ENCODE measurements around the gene PIP4K2A.
A peak's percentile ranks its signal among the peaks of the same experiment; 100 is the strongest.

Gene PIP4K2A

DNA sequence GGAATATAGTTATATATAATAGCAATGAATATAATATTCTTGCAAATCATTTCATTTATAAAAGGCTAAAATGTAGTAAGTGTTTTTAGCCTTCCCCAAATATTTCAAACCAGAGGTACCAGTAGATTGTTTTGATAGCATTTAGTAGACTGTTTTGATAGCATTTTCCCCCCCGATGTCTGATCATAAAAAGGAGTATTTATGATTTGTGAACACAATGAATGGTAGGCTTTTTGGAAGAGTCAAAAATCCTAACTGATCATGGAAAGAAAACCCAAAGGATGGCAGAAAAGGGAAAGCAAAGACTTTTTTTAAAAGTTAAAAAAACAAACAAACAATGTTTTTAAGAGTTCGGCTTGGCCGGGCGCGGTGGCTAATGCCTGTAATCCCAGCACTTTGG lies 152.5 kb downstream of the PIP4K2A start:
- H3K36me3 ChIP-seq (ENCODE audit: insufficient read depth, low read length), result no peaks in the 10 kb centered on the region
- H3K4me3 ChIP-seq (ENCODE audit: low read length), result no peak overlapping the region
- H3K27me3 ChIP-seq (ENCODE audit: insufficient read depth, low read length), result no peaks in the 10 kb centered on the region
- no peak overlapping the region for H2AFZ ChIP-seq (ENCODE audit: low read depth, low read length)
- H3K9me3 ChIP-seq (ENCODE audit: low read length), result no peaks in the 10 kb centered on the region
- H3K4me1 ChIP-seq (ENCODE audit: insufficient read depth, low read length), result peaks cover 27% of the 10 kb centered on the region

DNA sequence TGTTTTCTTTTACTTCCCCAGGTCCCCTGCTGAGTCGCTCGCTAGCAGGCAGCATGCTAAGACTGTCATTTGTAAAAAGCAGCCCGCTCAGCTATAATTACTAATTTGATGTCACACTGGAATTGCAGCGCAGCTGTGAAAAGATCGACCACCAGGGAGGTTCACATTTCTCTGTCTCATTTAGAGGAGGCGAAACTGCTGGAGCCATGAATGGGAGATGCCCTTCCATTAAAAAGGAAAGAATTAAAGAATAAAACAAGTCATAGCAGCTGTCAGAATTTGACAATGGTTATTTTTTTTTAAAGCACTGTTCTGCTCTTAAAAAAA lies 153.5 kb downstream of the PIP4K2A start:
- no peak overlapping the region for H3K4me3 ChIP-seq (ENCODE audit: low read length)

DNA sequence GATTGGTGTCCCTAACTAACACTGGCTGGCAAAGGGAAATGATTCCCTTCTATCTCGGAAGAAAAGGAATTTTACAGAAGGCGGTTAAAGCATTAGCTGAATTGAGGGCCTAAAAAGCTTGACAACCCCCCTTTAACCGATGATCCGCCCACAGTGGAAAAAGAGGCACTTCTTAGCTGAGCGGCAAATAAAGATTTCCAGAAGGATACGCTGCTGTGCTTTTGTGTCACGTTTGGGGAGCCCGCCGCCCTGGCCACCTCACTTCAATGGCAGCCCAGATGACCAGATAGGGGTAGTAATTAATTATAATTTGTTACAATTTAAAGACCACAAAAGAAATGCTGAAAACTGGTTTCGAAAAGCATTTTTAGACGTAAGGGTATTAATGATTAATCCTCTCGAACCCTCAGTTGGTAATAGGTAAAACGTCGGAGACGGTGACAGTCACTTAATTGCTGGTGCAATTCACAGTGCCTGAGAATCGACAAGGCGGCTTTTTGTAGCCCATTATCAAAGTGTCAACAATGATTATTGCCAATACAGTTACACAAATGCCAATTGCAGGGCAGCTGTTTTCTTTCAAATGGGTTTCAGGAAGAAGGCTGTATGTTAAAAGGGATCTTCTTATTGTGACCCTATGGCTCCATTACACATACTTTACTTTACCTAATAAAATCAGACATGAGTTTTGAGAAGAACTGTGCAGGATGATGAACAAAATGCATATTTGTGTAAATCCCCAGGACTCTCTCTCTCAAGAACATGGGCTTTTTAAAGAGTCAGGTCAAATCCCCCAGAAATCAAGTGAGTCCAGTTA lies 154.1 kb downstream of the PIP4K2A start:
- no peaks in the 10 kb centered on the region for H3K9me3 ChIP-seq (ENCODE audit: low read length)
- H2AFZ ChIP-seq (ENCODE audit: low read depth, low read length), result no peak overlapping the region
- H3K27me3 ChIP-seq (ENCODE audit: insufficient read depth, low read length), result no peaks in the 10 kb centered on the region
- peaks cover 31% of the 10 kb centered on the region for H3K4me1 ChIP-seq (ENCODE audit: insufficient read depth, low read length)
- H3K36me3 ChIP-seq (ENCODE audit: insufficient read depth, low read length), result no peaks in the 10 kb centered on the region
- H3K4me3 ChIP-seq (ENCODE audit: low read length), result no peak overlapping the region

More for the DNA sequence above, 153.5 kb downstream of the PIP4K2A start:
- H3K27me3 ChIP-seq (ENCODE audit: insufficient read depth, low read length), result no peaks in the 10 kb centered on the region
- H3K9me3 ChIP-seq (ENCODE audit: low read length), result no peaks in the 10 kb centered on the region
- H2AFZ ChIP-seq (ENCODE audit: low read depth, low read length), result no peak overlapping the region
- H3K4me1 ChIP-seq (ENCODE audit: insufficient read depth, low read length), result peaks cover 30% of the 10 kb centered on the region
- no peaks in the 10 kb centered on the region for H3K36me3 ChIP-seq (ENCODE audit: insufficient read depth, low read length)

DNA sequence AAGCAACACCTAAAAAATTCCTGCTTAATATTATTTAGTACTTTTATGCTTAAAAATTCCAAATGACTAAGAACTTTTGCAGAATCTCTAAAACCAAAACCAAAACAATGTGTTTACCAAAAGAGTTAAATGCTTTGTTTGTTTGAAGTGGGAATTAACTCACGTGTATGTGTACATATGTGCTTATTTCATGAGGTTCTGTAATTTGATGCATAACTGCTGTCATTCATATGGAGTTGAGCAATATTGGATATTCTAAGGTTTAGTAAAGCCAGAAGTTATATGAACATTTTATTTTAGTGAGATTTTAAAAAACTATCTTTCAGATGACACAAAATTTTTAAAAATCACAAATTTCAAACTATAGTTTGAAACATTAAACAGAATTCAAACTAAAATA lies 157.1 kb downstream of the PIP4K2A start:
- Histone ChIP-seq H3K27me3 (ENCODE audit: insufficient read depth, low read length) (no peaks in the 10 kb centered on the region), H3K36me3 (ENCODE audit: insufficient read depth, low read length) (no peaks in the 10 kb centered on the region), H3K4me1 (ENCODE audit: insufficient read depth, low read length) (peaks cover 45% of the 10 kb centered on the region), H2AFZ (ENCODE audit: low read depth, low read length) (no peak overlapping the region), H3K4me3 (ENCODE audit: low read length) (no peak overlapping the region), H3K9me3 (ENCODE audit: low read length) (no peaks in the 10 kb centered on the region)

DNA sequence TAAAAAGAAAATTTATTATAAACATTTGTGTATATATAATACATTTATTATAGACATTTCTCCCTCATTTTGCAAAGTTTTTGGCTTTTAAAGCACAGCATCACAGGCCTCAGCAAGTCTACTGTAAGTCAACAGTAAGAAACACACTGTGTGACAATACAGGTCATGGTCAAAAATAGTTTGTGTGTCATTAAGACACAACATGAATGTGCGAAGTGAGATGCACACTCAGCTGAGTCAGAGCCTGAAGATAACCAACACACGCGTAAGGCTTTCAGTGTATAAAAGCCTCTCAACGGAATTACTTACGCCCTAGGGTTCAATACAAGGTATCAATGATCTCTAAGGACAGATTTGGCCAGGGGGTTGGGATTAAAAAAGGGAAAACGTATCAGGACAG lies 157.6 kb downstream of the PIP4K2A start:
- H3K4me1 ChIP-seq (ENCODE audit: insufficient read depth, low read length), result peaks cover 45% of the 10 kb centered on the region
- no peaks in the 10 kb centered on the region for H3K36me3 ChIP-seq (ENCODE audit: insufficient read depth, low read length)

DNA sequence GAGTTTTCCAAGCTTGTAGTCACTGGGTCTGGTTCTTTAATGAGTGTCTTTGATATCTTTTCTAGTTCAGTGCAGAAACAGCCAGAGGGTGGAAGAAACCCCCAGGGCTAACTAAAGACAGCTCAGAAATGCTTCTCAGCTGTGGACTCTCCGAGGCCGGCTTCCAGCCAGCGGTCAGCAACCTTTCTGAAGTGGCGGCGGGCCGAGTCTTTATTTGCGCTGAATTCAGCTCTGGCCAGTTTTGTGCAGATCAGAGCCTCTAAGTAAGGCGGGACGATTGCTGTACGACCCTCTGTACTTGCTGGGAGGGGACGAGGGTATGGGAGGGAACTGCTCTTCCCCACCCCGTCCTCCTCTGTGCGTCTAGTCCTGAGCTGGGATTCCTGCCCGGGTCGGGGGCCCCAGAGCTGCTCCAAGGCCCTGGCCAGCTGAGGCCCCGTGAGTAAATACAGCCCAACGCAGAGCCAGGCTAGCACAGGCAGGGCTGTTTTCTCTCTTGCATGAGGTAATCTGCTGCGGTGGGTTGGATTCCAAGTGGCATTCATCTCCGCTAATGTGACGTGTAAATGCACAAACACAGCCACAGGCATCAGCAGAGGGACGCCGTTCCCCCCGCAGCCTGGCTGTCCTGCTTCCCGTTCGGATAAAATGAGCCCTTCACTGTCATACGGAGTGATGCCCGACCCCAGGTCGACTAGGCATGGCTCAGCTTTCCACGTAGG lies 159.8 kb downstream of the PIP4K2A start:
- Histone ChIP-seq H3K36me3 (ENCODE audit: insufficient read depth, low read length) (no peaks in the 10 kb centered on the region), H3K4me1 (ENCODE audit: insufficient read depth, low read length) (peaks cover 25% of the 10 kb centered on the region), H2AFZ (ENCODE audit: low read depth, low read length) (peak overlapping the region; percentile 86), H3K27me3 (ENCODE audit: insufficient read depth, low read length) (no peaks in the 10 kb centered on the region), H3K9me3 (ENCODE audit: low read length) (no peaks in the 10 kb centered on the region), H3K4me3 (ENCODE audit: low read length) (peak overlapping the region; percentile 31)

More for the DNA sequence above, 157.6 kb downstream of the PIP4K2A start:
- Histone ChIP-seq H2AFZ (ENCODE audit: low read depth, low read length) (no peak overlapping the region), H3K27me3 (ENCODE audit: insufficient read depth, low read length) (no peaks in the 10 kb centered on the region), H3K9me3 (ENCODE audit: low read length) (no peaks in the 10 kb centered on the region), H3K4me3 (ENCODE audit: low read length) (no peak overlapping the region)

DNA sequence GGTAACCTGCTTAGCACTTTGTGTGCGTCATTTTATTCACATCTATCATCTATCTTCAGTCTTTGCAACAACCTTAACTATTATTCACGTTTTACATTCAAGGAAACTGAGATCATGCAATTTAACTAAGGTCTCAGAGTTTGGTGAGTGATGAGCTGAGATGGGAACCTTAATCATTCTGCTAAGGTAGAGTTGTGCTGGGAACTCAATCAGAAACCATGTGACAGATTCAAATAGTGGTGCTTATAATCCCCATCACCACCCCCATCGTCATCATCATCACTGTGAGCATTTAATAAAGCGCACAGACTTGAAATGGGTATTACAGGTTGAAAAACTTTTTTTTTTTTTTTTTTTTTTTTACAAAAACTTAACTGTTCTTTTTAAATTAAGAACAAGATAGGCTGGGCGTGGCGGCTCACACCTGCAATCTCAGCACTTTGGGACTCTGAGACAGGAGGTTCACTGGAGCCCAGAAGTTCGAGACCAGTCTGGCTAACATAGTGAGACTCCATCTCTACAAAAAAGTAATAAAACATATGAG lies 160.9 kb downstream of the PIP4K2A start:
- Histone ChIP-seq H2AFZ (ENCODE audit: low read depth, low read length) (no peak overlapping the region), H3K27me3 (ENCODE audit: insufficient read depth, low read length) (no peaks in the 10 kb centered on the region), H3K4me1 (ENCODE audit: insufficient read depth, low read length) (peaks cover 23% of the 10 kb centered on the region)

DNA sequence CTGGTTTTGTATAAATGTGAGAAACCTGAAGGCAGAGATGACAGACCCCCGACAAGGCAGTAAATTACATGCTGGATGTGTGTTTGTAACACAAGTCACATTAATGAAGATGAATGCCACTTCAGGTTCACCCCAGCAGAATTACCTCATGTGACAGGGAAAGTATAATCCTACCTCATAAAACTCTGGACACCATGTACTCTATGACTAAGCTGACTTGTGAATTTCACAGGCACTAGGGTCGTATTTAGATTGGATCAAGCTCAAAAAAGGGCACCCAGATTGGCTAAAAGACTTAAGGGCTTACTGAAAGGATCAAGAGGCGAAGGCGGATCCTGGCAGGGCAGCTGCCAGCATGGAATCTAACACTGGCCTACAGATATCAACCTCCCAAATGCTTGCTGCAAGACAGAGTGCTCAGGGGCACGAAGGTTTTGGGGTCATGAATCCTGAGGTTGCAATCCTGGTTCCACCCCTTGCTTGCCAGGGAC lies 161.4 kb downstream of the PIP4K2A start:
- Histone ChIP-seq H3K36me3 (ENCODE audit: insufficient read depth, low read length) (no peaks in the 10 kb centered on the region), H3K4me1 (ENCODE audit: insufficient read depth, low read length) (peaks cover 22% of the 10 kb centered on the region), H2AFZ (ENCODE audit: low read depth, low read length) (no peak overlapping the region), H3K4me3 (ENCODE audit: low read length) (no peak overlapping the region), H3K9me3 (ENCODE audit: low read length) (no peaks in the 10 kb centered on the region), H3K27me3 (ENCODE audit: insufficient read depth, low read length) (no peaks in the 10 kb centered on the region)

More for the DNA sequence above, 160.9 kb downstream of the PIP4K2A start:
- peak overlapping the region; percentile 31 for H3K4me3 ChIP-seq (ENCODE audit: low read length)
- H3K36me3 ChIP-seq (ENCODE audit: insufficient read depth, low read length), result no peaks in the 10 kb centered on the region
- H3K9me3 ChIP-seq (ENCODE audit: low read length), result no peaks in the 10 kb centered on the region

DNA sequence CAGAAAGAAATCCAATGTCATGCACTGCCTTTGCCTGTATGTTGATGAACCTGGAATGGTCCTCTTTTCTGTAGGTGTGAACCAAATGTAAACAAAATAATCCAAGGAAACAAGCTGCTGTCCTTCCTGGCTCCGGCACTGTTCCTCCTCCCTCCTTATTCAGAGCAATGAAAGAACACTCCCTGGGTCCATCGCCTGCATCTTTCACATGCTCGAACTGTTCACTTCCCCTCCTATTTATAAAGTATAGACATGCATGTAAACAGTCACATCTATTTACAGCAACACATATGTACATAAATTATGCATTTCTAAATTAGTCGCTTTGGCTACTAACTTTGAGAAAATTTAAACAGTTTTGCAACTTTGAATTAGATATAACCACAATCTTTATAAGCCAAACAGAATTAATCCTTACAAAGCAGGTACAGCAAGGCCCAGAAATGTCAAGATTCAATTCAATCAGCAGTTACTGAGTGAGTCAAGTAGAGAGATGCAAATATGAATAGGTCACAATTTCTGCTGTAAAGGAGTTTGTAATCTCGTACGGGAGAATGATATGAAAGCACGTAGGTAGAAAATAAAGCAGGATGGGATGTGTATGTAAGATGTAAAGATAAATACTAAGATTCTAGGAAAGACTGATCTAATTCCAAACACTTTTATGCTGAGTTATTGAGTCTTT lies 162.6 kb downstream of the PIP4K2A start:
- no peaks in the 10 kb centered on the region for H3K9me3 ChIP-seq (ENCODE audit: low read length)
- peaks cover 17% of the 10 kb centered on the region for H3K4me1 ChIP-seq (ENCODE audit: insufficient read depth, low read length)
- no peaks in the 10 kb centered on the region for H3K27me3 ChIP-seq (ENCODE audit: insufficient read depth, low read length)
- H3K4me3 ChIP-seq (ENCODE audit: low read length), result no peak overlapping the region
- peaks cover 6% of the 10 kb centered on the region for H3K36me3 ChIP-seq (ENCODE audit: insufficient read depth, low read length)
- no peak overlapping the region for H2AFZ ChIP-seq (ENCODE audit: low read depth, low read length)

DNA sequence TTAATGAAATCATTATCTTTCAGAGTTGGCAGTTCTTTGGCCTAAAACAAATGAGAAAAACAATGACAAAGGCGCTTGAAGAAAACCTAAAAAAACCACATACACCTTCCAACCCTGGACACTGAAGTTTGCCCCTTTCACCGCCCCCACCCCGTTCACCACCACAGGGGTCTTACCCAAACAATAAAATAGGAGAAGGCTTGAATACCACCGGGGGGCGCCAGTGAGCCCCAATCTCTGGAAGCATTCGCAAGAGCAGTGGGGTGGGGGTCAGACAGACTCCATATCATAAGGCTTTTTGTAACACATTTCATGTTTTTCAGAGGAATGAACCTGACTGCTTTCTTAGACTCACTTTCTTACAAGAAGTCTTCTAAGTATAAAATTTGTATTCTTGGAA lies 163.6 kb downstream of the PIP4K2A start:
- Histone ChIP-seq H3K4me3 (ENCODE audit: low read length) (no peak overlapping the region), H2AFZ (ENCODE audit: low read depth, low read length) (no peak overlapping the region), H3K27me3 (ENCODE audit: insufficient read depth, low read length) (no peaks in the 10 kb centered on the region), H3K9me3 (ENCODE audit: low read length) (no peaks in the 10 kb centered on the region), H3K4me1 (ENCODE audit: insufficient read depth, low read length) (peaks cover 14% of the 10 kb centered on the region), H3K36me3 (ENCODE audit: insufficient read depth, low read length) (peaks cover 6% of the 10 kb centered on the region)

DNA sequence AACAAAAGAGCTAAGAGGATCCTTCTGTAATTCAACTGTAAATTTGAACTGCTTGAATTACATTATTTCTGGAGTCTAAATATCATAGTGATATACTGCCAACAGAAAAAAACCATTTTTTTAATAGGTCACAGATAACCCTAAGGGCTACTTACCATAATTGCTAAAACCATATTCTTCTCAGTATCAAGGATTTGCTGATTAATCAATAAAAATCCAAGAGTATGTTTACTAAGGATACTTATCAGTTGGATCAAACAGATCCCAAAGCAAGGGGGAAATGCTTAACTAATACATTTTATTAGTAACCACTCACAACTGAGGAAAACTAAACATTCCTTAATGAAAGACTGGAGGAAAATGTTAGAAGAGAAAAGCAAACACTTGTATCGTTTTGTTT lies 166.0 kb downstream of the PIP4K2A start:
- Histone ChIP-seq H3K4me1 (ENCODE audit: insufficient read depth, low read length) (no peaks in the 10 kb centered on the region), H3K27me3 (ENCODE audit: insufficient read depth, low read length) (no peaks in the 10 kb centered on the region), H2AFZ (ENCODE audit: low read depth, low read length) (no peak overlapping the region), H3K36me3 (ENCODE audit: insufficient read depth, low read length) (peaks cover 6% of the 10 kb centered on the region), H3K9me3 (ENCODE audit: low read length) (no peaks in the 10 kb centered on the region), H3K4me3 (ENCODE audit: low read length) (no peak overlapping the region)

DNA sequence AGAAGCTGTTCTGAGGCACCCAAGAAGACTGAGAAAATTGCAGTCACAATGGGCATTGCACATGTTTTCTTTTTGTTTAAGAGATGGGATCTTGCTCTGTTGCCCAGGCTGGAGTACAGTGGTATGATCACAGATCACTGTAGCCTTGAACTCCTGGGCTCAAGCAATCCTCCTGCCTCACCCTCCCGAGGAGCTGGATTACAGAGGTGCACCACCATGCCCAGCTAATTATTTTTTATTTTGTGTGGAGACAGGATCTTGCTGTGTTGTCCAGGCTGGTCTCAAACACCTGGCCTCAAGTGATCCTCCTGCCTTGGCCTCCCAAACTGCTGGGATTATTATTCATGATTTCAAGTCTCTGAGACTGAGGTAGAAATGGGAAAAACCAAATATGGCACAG lies 168.7 kb downstream of the PIP4K2A start:
- Histone ChIP-seq H3K27me3 (ENCODE audit: insufficient read depth, low read length) (no peaks in the 10 kb centered on the region), H3K4me3 (ENCODE audit: low read length) (no peak overlapping the region), H3K9me3 (ENCODE audit: low read length) (peaks cover 2% of the 10 kb centered on the region), H3K36me3 (ENCODE audit: insufficient read depth, low read length) (peaks cover 12% of the 10 kb centered on the region), H3K4me1 (ENCODE audit: insufficient read depth, low read length) (no peaks in the 10 kb centered on the region), H2AFZ (ENCODE audit: low read depth, low read length) (no peak overlapping the region)
